Measurements from ENCODE around the gene PIAS4.

The PIAS4 gene

GRCh38 chr19:4049432-4049831, 41.9 kb downstream of the PIAS4 start:
- Mint-ChIP-seq H3K27ac (peak overlapping the region; percentile 22), H3K4me3 (peak overlapping the region; percentile 4), H3K4me1 (ENCODE audit: low read depth) (peaks cover 39% of the 10 kb centered on the region), H3K36me3 (peaks cover 9% of the 10 kb centered on the region), H3K27me3 (no peaks in the 10 kb centered on the region), H3K9me3 (ENCODE audit: low read depth) (no peaks in the 10 kb centered on the region)

GRCh38 chr19:4051175-4052101, 43.9 kb downstream of the PIAS4 start:
- H3K27ac Mint-ChIP-seq, result peak overlapping the region; percentile 70
- peaks cover 9% of the 10 kb centered on the region for H3K36me3 Mint-ChIP-seq
- peaks cover 37% of the 10 kb centered on the region for H3K4me1 Mint-ChIP-seq (ENCODE audit: low read depth)
- H3K9me3 Mint-ChIP-seq (ENCODE audit: low read depth), result no peaks in the 10 kb centered on the region
- peak overlapping the region; percentile 30 for H3K4me3 Mint-ChIP-seq
- H3K27me3 Mint-ChIP-seq, result no peaks in the 10 kb centered on the region

GRCh38 chr19:4052114-4052992, 44.8 kb downstream of the PIAS4 start:
- Mint-ChIP-seq H3K27me3 (no peaks in the 10 kb centered on the region), H3K4me1 (ENCODE audit: low read depth) (peaks cover 36% of the 10 kb centered on the region), H3K36me3 (peaks cover 9% of the 10 kb centered on the region), H3K4me3 (peak overlapping the region; percentile 17), H3K27ac (peak overlapping the region; percentile 61), H3K9me3 (ENCODE audit: low read depth) (no peaks in the 10 kb centered on the region)

- Mint-ChIP-seq H3K36me3 (peaks cover 9% of the 10 kb centered on the region), H3K4me3 (peak overlapping the region; percentile 17), H3K4me1 (ENCODE audit: low read depth) (peaks cover 37% of the 10 kb centered on the region), H3K9me3 (ENCODE audit: low read depth) (no peaks in the 10 kb centered on the region), H3K27ac (peak overlapping the region; percentile 61), H3K27me3 (no peaks in the 10 kb centered on the region)
These were observed 45.5 kb downstream of the PIAS4 start for GRCh38 chr19:4052993-4053422.

- Mint-ChIP-seq H3K27me3 (no peaks in the 10 kb centered on the region), H3K27ac (peak overlapping the region; percentile 23), H3K9me3 (ENCODE audit: low read depth) (no peaks in the 10 kb centered on the region), H3K36me3 (peaks cover 9% of the 10 kb centered on the region), H3K4me1 (ENCODE audit: low read depth) (peaks cover 40% of the 10 kb centered on the region), H3K4me3 (peak overlapping the region; percentile 60)
These were observed 46.1 kb downstream of the PIAS4 start for GRCh38 chr19:4053423-4054324.

- H3K4me3 Mint-ChIP-seq, result no peak overlapping the region
- H3K36me3 Mint-ChIP-seq, result peaks cover 9% of the 10 kb centered on the region
- H3K27ac Mint-ChIP-seq, result no peak overlapping the region
- H3K27me3 Mint-ChIP-seq, result no peaks in the 10 kb centered on the region
- peaks cover 39% of the 10 kb centered on the region for H3K4me1 Mint-ChIP-seq (ENCODE audit: low read depth)
- no peaks in the 10 kb centered on the region for H3K9me3 Mint-ChIP-seq (ENCODE audit: low read depth)
These were observed 47.1 kb downstream of the PIAS4 start for GRCh38 chr19:4054441-4055208.

- Mint-ChIP-seq H3K36me3 (peaks cover 9% of the 10 kb centered on the region), H3K9me3 (ENCODE audit: low read depth) (no peaks in the 10 kb centered on the region), H3K27me3 (no peaks in the 10 kb centered on the region), H3K4me3 (no peak overlapping the region), H3K27ac (no peak overlapping the region), H3K4me1 (ENCODE audit: low read depth) (peaks cover 35% of the 10 kb centered on the region)
These were observed 47.6 kb downstream of the PIAS4 start for GRCh38 chr19:4055209-4055552.

- Mint-ChIP-seq H3K36me3 (peaks cover 5% of the 10 kb centered on the region), H3K4me1 (ENCODE audit: low read depth) (peaks cover 32% of the 10 kb centered on the region), H3K9me3 (ENCODE audit: low read depth) (no peaks in the 10 kb centered on the region), H3K4me3 (peak overlapping the region; percentile 8), H3K27ac (peak overlapping the region; percentile 54), H3K27me3 (no peaks in the 10 kb centered on the region)
These were observed 50.6 kb downstream of the PIAS4 start for GRCh38 chr19:4057931-4058692.

- H3K27me3 Mint-ChIP-seq, result no peaks in the 10 kb centered on the region
- peaks cover 28% of the 10 kb centered on the region for H3K4me1 Mint-ChIP-seq (ENCODE audit: low read depth)
- H3K27ac Mint-ChIP-seq, result no peak overlapping the region
- no peak overlapping the region for H3K4me3 Mint-ChIP-seq
- H3K36me3 Mint-ChIP-seq, result no peaks in the 10 kb centered on the region
- no peaks in the 10 kb centered on the region for H3K9me3 Mint-ChIP-seq (ENCODE audit: low read depth)
These were observed 51.3 kb downstream of the PIAS4 start for GRCh38 chr19:4058693-4059452.

- Mint-ChIP-seq H3K27me3 (no peaks in the 10 kb centered on the region), H3K4me1 (ENCODE audit: low read depth) (peaks cover 28% of the 10 kb centered on the region), H3K9me3 (ENCODE audit: low read depth) (no peaks in the 10 kb centered on the region), H3K27ac (no peak overlapping the region), H3K4me3 (no peak overlapping the region), H3K36me3 (no peaks in the 10 kb centered on the region)
These were observed 51.9 kb downstream of the PIAS4 start for GRCh38 chr19:4059453-4059871.

- Mint-ChIP-seq H3K27me3 (no peaks in the 10 kb centered on the region), H3K4me3 (peak overlapping the region; percentile 62), H3K36me3 (no peaks in the 10 kb centered on the region), H3K27ac (peak overlapping the region; percentile 85), H3K9me3 (ENCODE audit: low read depth) (no peaks in the 10 kb centered on the region), H3K4me1 (ENCODE audit: low read depth) (peaks cover 28% of the 10 kb centered on the region)
These were observed 52.5 kb downstream of the PIAS4 start for GRCh38 chr19:4059891-4060620.

GRCh38 chr19:4060621-4061177, 53.2 kb downstream of the PIAS4 start:
- Mint-ChIP-seq H3K27ac (peak overlapping the region; percentile 85), H3K36me3 (no peaks in the 10 kb centered on the region), H3K4me3 (peak overlapping the region; percentile 62)

More at GRCh38 chr19:4060621-4061177, 53.2 kb downstream of the PIAS4 start:
- Mint-ChIP-seq H3K27me3 (no peaks in the 10 kb centered on the region), H3K9me3 (ENCODE audit: low read depth) (no peaks in the 10 kb centered on the region), H3K4me1 (ENCODE audit: low read depth) (peaks cover 27% of the 10 kb centered on the region)

Data from activated naive CD8-positive, alpha-beta T cell (primary cell).